Effector CD4-positive, alpha-beta T cell (primary cell): ENCODE results near the gene NMNAT2.
"Not testable (repeated sequence)": the region's sequence is repeated elsewhere in the genome, so short reads cannot be mapped to it uniquely, and the experiment has no call there.

Experiments
- DNase-seq: peaks from one replicate; pipeline ENCODE4 v3.0.0-alpha.2; 2020

NMNAT2 gene

DNA sequence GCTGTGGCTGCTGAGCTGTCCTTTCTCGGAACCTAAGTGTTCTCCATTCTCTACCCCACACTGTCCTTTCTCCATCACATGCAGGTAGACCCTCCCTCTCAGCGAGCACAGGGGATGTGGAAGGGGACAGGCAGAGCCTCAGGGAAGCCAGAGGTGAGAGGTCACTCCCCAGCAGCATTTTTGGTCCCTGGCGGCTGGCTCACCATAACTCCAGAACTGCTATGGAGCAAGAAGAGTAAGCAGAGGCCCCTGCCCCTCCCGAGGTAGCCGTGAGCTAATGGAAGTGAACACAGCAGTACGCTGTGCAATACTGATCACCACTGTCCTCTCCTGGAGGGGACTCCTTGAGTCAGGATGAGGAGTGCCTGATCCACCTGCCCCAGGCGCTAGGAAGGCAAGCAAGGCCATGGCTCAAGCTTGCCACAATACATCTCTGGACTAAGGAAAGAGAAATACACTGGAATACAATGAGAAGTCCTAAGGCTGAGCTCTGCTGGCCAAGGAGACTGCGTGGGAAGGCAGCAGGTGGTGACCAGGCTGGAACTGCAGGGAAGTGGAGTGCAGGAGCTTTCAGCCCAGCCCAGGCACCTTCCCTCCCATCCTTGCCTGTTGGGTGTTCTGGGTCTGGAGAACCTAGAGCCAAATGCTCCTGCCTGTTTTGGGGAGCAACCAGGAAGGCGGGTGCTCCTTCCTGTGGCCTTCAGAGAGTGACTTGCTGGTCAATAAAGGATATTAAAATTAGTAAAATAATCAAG lies 135.9 kb downstream of the NMNAT2 start:
- no peak for DNase-seq

DNA sequence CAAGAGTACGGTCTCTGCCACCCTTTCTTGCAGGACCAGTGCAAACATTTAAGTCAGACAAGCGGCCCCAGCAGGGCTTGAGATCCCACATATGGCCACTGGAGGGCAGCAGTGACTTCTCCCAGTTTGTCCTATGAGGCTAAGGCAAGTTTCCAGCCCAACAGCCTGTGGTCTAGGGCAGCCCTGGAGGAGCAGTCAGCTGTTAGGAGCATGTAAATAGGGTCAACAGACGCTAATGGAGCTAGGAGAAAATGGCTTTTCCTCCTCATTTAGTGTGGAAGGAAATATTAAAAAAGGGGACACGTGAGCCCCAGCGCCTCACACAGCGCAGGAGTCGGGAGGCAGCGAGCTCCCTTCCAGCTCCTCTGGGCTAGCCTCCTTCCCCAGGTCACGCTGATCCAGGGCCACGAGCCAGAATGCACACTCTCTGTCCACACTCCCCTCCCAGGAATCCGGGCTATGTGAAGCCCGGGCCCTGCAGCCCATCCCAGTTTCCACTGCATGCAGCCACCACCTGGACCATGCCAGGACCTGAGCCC lies 136.6 kb downstream of the NMNAT2 start:
- peak; percentile 46 for DNase-seq

DNA sequence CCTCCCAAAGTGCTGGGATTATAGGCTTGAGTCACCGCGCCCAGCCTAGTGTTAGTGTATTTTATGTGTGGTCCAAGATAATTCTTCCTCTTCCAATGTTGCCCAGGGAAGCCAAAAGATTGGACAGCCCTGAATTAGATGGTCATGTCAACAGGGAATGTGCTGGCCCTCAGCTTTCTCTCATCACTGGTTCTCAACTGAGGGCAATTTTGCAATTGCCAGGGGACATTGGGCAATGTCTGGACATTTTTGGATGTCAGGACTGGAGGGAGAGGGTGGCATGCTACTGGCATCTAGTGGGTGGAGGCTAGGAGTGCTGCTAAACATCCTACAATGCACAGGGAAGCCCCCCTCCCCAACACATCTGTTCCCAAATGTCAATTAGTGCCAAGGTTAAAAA lies 137.1 kb downstream of the NMNAT2 start:
- no peak for DNase-seq

DNA sequence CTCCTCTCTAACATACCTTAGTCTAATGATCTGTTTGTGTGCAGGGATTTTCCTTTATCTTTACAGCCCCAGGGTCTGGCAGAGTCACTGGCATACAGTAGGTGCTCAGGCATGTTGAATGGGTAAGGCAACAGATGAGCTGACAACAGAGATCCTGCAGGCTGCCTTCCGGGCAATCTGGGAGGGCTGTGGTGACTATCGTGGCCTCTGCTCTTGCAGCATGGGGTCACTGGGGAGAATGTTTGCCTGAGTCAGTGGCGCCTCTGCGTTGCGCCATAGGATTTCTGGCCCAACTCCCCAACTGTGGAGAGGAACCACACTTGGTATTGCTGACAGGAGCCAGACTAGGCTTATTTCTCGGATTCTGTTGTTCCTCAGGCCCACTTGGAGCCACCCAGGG lies 138.3 kb downstream of the NMNAT2 start:
- DNase-seq = no peak

DNA sequence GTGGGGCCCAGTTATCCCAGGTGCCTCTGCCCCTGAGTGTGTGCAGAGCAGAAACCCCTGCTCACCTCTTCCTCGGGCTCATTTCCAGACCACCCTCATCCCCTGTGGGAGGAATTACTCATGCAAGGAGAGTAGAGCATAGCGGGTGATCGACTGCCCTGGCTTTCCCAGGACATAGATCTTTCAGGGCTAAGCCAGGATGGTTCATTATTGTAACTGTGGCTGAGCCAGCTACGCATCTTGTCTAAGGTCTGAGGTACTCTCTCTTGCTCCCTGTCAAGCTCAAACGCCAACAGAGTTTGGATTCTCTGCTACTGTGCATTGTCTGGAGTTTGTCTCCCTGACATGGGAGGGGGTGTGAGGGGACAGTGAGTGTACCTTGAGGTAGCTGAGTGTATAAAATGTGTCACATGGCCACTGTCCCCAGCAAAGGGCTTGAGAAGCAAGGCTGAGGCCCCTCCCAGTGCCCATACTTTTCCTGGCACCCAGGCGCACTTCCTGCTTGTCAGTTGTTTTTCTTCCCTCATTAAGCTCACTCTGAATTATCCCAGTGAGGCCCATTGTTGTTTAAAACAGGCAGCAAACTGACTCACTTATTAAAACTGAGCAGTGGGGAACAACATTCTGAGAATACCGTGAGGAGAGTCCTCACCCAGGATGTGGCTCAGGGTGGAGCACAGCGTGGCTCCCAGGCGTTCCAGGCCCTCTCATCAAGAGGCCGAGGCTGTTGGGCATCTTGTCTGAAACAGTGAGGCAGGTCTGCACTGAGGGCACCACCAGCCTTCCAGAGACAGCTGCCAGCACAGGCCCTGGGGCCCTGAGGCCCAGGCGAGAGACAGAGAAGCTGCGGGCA lies 139.2 kb downstream of the NMNAT2 start:
- DNase-seq = no peak

DNA sequence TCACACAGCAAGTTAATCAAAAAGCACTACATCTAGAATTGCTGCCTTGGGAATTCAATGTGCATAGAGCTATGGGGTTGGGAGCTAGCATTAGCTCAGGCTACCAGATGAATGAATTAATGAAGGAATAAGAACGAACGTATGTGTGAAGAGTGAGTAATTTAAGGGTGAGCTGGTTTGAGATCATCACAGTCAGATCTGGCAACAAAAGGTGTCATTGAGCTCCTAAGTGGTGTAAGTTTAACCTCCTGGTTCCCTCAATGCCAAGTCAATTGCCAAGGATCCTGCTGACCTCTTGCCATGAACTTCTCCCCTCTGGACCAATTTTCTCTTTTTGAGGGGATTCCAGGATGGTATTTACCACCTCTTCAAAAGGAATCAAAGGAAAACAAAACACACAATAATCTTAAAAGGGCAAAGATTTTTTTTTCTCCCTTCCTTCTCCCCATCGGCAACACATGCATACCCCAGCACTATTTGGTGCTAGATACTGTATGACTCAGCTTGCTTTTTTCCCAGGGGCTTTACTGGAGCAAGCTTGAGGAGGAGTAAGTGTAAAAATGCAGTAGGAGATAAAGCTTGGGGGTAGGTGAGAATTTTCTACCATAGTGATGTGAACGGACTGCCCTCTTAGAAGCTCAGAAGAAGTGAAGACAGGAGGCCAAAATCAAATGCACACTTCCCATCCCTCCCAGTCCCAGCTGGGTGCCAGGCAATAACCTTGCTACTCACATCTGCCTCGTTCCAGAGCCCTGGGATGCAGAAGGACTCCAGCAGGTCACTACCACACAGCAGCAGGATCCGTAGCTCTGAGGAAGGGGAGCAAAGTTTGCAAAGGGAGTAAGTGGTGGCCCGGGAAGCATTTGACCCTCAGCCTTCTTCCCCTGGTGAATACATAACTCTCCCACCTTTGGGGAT lies 140.1 kb downstream of the NMNAT2 start:
- no peak for DNase-seq

DNA sequence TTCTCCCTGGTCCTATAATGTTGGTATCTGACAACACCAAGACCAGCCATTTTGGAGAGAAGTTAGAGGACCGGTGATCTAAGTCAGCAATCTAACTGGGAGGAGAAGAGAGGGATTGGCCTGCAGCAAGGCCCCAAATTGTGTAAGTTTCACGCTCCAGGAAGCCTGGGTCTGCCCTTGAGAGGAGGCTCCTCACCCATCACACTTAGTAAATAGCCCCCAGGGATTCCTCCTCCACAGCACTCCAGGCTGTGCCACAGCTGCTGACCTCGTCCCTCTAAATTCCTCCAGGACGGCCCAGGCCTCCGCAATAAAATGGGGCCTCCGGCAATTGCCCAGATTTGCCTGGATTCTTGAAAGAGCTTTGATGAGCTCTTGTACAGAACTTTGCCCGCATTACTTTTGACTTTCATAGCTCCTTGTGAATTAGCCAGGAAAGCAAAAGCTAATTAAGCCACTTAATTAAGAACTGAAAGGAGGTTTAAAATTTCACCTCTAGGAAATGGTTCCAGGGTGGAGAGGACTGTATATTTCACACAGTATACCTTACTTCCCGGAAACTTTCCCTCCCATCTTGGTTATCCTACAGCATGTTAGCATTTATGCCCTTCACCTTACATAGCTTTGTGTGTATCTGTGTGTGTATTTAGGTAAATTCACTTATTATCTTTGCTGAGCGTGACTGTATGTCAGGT lies 141.6 kb downstream of the NMNAT2 start:
- no peak for DNase-seq

DNA sequence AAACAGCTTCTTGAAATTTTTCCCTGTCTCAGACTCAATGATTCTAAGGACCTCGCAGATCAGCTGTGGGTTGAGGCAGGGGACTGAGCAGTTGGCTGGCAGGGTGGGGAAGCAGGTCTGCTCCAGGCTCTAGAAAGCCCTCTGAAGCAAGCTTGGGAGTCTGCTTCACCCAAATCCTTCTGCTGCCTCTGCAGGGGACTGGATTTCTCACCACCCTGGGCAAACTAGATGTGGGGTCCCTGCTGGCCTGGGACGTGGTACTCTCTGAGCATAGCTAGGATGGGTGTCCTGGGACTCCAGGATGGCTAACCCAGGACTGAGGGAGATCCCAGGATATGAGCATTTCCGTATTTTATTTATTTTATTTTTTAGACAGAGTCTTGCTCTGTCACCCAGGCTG lies 142.9 kb downstream of the NMNAT2 start:
- DNase-seq = no peak

DNA sequence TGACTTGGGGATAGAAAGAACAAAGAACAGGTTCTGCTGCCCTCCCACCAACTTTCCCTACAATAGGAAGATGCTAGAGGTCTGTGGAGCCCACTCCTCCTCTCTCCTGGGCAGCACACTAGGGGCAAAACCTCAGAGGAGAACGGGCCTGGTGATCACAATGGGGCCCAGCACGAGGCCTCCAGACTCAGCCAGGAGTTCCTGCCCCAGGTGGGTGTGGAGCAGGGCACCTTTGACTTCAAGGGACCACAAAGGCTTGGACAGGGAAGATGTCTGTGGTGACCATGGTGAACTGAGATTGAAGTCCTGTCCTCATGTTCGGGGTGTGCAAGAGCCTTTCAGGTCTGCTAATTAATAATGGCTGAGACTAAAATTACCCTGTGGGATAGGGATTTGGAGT lies 143.3 kb downstream of the NMNAT2 start:
- no peak for DNase-seq

DNA sequence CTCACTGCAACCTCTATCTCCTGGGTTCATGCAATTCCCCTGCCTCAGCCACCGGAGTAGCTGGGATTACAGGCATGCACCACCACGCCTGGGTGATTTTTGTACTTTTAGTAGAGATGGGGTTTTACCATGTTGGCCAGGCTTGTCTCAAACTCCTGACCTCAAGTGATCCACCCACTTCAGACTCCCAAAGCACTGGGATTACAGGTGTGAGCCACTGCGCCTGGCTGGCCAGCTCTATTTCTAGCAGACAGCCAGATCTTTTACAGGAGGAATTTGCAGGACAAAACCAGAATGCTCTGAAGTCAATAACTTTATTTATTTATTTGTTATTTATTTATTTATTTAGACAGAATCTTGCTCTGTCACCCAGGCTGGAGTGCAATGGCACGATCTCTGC lies 144.2 kb downstream of the NMNAT2 start:
- not testable (repeated sequence) for DNase-seq

DNA sequence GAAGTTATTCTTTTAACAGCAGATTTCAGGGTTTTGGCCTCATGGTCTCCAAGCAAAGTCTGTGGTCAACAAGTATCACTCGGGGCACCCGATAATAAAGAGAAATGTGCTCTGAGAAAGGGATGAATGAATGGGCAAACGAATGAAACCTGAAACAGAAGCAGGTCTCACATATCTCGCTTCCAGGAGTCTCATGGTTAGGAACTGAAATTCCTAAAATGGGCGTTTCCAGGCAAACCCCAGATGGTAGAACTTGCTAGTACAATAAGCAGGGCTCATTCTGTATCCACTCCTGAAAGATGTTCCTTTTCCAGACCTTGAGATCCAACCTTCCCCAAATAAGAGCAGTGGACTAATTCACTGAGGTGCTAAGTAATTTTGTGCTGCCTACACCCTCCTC lies 144.9 kb downstream of the NMNAT2 start:
- DNase-seq = no peak

DNA sequence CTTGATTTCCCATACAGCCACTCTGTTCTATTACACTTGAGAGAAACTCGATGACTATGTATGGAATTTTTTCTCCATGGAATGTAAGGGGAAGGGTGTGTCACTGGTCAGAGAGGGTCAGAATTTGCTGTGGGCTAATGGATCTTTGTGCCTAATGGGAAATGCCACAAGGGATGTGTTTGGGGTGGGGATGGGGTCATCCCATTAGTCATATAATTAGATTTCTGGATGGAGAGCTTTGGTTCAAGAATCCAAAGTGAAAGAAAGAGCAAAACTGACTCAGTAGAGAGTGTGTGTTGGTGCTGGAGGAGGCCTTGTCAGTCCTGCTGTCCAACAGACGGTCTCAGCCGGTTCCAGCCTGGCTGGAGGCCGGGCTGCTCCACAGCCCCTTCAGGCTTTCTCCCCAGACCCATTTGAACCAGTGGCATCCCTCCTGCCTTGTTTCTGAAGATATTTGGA lies 145.8 kb downstream of the NMNAT2 start:
- no peak for DNase-seq

DNA sequence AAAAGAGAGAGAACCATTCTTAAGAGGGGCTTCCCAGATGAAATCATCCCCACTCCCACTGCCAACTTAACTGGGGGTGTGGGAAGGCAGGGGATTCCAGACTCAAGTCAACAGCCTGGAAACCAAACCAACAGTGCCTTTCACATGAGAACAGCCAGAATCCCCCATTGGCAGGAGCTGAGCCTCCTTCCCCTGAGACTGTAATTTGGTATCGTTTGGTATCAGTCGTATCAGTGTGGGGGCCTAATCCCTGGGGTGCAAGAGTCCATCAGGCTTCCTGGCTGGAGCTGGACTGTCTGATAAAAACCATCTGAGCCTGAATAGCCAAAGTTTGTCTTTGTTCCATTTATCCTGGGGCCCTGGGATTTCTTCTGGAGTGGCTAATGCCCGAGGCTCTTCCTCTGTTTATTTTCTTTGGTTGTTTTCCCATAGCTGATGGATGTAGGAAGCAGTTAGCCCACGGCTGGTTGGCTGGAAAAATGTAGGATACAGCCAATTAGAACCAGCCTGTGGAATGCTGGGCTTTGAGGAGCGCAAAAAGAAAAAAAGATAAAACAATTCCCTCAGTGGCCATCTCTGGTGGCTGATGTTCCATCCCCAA lies 147.5 kb downstream of the NMNAT2 start:
- no peak for DNase-seq

DNA sequence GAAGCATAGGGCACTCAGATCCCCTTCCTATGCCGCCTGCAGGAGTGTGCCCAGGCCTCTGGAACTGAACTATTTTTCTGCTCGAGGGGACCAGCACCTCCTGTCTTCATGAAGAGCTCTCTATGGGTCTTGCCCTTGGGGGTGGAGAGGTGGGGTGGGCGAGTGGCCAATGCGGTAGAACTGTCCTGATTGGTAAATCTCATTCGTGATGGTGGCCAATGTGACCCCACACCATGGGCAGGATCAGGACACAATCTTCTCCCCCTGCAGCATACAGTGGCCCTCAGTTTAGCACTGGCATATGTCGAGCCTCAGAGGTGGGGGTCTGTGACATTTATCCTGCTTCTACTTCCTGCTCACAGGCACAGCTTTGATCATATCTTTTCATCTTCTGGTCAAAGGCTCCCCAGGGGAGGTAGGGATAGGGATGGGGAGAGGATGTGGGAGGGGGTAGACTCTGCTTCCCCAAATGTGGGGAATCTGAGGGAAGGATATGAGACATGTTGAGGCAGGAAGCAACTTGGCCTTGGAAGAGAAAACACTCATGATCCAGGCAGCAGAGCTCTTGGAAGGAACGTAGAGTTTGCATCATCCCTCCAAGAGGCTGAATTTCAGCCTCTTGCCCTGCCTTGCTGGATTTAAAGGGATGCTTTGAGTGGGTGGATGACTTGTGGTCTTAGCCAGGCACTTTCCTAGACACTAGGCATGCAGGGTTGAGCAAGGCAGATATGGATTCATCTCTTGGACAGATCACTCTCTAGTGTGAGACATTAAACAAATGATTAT lies 150.3 kb downstream of the NMNAT2 start:
- DNase-seq = no peak

DNA sequence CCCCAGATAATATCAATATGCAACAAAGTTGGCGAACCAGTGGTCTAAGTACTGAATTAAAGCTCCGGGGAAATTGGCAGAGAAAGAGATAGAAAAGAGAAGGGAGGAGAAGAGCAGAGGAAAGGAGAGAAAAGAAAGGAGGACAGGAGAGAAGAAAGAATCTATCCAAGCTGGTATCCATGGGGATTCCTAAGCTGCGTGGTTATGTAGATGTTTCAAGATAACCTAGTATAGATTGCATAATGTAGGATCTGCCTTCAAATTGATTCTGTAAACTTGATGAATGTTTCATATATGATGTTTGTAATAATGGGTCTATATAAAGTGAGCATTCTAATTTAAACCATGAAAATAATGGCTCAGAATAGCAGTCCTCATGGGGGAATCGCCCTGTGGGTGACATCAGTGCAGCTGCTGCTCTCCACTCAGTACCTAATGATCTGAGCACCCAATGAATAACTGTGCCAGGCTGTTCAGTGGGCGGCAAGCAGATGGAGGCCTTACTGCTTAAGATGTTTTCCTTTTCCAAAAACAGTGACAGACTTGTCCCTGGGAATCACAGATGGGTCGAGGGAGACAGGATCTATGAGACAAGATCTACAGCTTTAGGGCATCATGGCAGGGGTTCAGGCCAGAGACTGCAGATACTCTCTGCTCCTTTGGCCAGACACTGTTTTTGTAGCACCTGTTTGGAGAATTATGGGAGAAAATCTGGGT lies 154.1 kb downstream of the NMNAT2 start:
- no peak for DNase-seq

DNA sequence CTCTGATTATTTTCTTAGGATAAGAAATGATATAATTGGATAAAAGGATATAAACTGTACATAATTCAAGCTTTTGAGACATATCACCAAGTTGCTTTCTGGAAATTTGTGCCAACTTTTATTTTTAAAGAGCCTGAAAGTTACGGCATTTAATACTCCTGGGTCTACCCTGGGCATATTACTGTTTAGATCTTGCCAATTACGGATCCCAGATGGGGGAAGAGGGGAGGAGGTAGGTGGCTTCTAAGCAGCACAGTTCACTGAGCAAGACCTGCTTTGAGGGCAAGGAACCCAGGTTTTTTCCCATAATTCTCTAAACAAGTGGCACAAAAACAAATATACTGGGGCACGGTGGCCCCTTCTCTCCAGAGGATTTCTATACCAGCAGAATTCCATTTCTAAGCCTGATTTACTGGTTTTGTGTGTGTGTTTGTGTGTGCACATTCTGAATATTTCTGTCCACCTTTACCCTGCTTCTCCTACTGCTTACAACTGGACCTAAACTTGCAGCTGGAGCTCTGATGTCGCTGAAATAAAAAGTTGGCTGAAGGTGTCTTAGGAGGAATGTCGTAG lies 155.5 kb downstream of the NMNAT2 start:
- DNase-seq = no peak

DNA sequence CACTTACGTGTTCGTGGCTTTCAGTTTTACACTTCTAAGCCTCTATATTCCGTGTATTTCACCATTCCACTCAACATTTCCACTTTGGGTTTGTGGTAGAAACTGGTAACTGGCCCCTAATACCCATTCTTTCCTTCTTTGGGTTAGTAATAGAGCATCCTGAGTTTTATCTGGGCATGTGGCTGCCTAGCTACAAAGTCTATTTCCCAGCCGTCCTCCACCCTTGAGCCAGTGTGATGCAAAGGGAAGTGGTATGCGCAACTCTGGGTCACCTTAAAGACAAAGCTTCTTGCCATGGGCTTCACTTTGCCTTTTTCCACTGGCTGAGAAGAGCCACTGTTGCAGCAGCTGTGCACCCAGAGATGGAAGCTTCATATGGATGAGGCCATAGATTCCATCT lies 158.3 kb downstream of the NMNAT2 start:
- no peak for DNase-seq

DNA sequence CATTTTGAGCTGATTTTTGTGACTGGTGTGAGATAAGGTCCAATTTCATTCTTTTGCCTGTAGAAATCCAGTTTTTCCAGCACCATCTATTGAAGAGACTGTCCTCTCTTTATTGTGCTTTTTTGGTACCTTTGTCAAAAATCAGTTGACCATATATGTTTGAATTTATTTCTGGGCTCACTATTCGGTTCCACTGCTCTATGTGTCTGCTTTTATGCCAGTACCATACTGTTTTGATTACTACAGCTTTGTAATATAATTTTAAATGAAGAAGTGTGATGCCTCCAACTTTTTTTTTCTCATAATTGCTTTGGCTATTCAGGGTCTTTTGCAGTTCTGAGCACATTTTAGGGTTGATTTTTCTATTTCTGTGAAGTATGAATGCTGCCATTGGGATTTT lies 163.1 kb downstream of the NMNAT2 start:
- DNase-seq = no peak

DNA sequence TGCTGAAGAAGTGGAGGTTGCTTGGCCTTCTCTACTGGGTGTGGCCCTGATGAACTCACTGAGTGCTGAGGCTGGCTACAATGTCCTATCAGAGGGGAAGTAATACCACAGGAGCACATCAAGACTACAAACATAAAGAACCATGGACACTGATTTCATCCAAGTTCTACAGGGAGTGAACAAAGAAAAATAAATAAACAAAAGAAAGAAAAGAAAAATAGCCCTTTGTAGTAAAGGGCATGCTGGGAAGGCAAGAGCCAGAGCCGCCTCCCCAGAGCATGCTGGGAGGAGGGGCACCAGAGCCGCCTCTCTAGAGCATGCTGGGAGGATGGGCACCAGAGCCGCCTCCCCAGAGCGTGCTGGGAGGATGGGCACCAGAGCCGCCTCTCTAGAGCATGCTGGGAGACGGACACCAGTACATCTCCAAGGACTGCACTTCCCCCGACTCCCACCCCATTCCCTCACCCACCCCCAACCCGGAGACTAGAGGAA lies 166.2 kb downstream of the NMNAT2 start:
- DNase-seq = no peak
